Epithelial cell of prostate (primary cell): Measurements from ENCODE around the gene NR1D2.
A peak's percentile ranks its signal among the peaks of the same experiment; 100 is the strongest.
"Not testable (repeated sequence)": the region's sequence is repeated elsewhere in the genome, so short reads cannot be mapped to it uniquely, and the experiment has no call there.

ENCODE experiments used
- DNase-seq: peaks from one replicate; pipeline ENCODE4 v3.0.0-alpha.2; 2011; ENCODE audit warnings: low read depth, low spot score
- H3K27ac ChIP-seq: fragments of 450-650 bp; 2 replicates; pipeline ENCODE4 v1.5.1; 2017; ENCODE audit warnings: mild to moderate bottlenecking

Gene NR1D2

DNA sequence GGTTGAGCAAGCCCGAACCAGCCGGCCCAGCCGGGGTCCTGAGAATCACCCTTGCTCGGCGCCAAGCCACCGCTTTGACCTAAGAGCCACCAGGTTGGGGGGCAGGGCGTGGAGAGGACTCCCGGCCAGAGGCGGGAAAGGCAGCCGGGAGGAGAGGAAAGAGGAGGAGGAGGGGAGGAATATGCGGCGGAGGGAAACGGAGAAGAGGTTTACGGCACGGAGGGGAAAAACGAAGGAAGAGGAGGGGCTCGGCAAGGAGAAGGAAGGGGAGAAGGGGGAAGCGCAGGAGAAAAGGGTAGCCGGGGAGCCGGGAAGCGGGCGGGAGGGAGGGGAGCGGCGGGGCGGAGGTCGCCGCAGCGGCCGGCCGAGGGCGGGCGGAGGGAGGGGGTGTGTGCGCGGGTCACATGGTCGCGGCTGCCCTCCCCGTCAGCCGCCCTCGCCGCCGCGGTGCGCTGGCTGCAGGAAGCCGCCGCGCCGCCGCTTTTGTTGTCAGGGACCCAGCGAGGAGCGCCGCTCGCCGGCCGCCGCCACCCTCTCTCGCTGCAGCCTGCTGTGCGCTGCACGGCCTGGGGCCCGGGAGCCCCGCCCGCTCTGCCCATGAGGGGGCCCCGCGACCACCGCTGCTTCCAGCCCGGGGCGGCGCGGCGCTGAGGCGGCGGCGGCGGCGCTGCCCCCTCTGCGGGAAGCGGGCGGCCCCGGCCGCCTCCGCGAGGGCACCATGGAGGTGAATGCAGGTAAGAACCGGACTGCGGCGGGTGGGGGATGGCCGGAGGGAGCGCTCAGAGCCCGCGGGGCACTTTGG lies at the start of gene NR1D2:
Gene NR1D2 (plus strand): TSS at position 426 of the 802 bp plus-strand sequence. CDS start 293 bp downstream, at position 719.
- peak within 1 kb of the TSS; percentile 85 for H3K27ac ChIP-seq
- no peak for DNase-seq

DNA sequence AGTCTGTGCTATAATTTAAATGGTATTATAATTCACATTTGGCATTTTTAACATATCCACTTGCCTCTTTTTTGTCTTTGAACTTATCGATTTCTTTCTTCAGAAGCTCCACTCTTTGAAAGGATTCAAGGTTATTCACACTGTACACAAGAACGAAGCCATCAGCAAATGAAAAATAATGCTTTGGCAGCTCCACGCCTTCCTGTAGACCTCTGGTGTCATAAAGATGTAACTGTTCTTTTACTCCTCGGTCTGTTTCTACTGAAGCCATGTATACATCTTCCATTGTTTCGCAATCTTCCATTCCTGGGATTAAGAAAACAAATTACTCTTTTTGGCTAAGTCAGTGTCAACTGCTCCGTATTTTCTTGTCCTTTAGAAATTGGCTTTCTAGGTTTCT lies 44.3 kb upstream of the NR1D2 start:
- no peak for DNase-seq
- H3K27ac ChIP-seq = no peak overlapping the region

DNA sequence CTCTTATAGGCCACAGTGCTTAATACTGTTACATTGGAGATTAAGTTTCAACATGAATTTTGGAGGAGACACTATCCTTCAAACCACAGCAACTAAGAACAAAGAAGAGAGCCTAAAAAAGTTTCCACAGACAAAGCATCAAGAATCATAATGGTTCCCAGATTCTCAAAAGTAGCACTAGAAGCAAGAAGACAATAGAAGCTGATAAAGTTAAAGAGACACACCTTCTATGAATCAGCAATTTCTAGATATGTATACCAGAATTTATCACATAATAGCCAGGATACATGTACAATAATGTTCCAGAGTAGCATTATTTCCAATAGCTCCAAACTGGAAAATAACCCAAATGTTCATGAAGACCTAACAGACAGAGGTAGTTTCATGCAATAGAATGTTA lies 40.5 kb upstream of the NR1D2 start:
- DNase-seq = no peak
- H3K27ac ChIP-seq = no peak overlapping the region

DNA sequence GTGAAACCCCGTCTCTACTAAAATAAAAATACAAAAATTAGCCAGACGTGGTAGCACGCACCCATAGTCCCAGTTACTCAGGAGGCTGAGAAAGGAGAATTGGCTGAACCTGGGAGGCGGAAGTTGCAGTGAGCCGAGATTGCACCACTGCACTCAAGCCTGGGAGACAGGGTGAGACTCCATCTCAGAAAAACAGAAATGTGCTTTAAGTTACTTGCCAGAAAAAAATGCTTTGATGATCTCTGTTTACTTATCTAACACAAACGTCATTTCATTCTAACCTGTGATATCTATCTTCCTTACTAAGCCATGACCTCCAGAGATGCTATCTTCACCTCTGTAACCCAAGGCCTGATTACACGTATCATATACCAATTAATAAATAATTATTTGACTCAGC lies 35.7 kb upstream of the NR1D2 start:
- no peak for DNase-seq
- no peak overlapping the region for H3K27ac ChIP-seq

DNA sequence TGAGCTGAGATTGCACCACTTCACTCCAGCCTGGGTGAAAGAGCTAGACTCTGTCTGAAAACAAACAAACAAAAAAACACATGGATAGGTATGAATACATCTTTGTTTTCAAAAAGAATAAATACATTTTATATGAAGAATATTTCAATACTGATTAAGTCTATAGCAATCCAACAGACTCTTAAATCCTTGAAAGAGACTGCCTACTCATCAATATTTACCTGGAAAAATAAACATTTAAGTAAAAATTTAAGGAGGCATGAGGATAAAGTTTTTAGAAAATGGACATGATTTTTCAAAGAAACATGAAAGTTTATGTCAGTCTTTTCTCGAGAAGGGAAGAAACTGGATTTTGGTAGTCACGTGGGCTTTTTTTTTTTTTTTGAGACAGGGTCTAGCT lies 33.7 kb upstream of the NR1D2 start:
- H3K27ac ChIP-seq = no peak overlapping the region
- no peak for DNase-seq

DNA sequence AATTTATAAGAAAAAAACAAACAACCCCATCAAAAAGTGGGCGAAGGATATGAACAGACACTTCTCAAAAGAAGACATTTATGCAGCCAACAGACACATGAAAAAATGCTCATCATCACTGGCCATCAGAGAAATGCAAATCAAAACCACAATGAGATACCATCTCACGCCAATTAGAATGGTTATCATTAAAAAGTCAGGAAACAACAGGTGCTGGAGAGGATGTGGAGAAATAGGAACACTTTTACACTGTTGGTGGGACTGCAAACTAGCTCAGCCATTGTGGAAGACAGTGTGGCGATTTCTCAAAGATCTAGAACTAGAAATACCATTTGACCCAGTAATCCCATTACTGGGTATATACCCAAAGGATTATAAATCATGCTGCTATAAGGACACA lies 32.8 kb upstream of the NR1D2 start:
- not testable (repeated sequence) for DNase-seq, H3K27ac ChIP-seq

DNA sequence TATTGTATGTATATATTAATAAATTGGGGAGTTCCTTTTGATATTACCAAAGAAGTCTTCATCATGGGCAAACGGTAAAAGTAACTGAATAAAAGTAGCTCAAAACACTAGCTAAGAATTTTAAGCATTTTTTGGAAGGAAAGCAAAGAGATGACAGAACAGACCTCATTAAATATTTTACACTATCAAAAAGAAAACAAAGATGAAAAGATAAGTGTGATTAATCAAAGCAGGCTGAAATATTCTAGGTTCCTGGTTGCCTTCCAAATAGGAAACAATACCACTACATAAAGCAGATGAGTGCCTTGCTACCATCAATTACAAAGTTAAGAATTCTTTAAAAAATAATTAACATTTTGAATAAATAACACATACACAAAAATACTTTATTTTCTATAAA lies 31.9 kb upstream of the NR1D2 start:
- H3K27ac ChIP-seq = no peak overlapping the region
- no peak for DNase-seq

DNA sequence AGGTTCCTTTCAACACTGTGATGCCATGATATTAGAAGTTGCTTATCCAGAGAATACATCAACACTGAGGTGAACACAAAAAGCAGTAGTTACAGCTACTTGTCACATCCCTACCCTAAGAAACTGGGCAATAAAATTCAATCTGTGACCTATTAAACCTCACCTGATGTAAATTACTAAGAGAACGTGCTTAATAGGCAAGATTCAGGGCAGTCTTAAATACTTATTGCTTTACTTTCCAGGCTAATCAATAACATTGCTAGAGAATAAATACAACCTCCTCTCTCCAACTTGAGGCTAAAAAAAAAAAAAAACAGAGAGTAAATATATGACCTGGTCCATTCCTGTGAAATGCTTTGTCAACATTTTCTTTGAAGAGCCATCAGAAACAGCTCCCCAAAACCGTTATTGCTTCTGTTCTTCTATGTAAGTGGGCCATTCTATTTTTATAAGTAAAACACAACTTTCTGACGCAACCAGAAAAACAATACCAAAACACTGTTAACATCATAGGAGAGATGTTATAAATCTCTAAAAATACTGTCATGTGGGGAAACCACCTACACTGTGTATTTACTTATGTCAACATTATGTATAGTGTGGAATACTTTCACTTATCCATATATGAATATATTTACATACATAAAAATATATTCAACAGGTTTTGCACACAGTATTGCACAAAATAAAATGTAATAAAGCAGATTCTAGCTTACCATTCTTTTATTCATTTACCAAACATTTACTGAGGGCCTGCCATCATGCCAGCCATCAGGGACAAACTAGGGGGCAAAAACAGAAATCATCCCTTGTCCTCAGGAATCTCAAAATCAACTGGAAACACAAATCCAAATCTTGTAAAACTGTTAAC lies 31.0 kb upstream of the NR1D2 start:
- no peak for DNase-seq
- H3K27ac ChIP-seq = no peak overlapping the region

DNA sequence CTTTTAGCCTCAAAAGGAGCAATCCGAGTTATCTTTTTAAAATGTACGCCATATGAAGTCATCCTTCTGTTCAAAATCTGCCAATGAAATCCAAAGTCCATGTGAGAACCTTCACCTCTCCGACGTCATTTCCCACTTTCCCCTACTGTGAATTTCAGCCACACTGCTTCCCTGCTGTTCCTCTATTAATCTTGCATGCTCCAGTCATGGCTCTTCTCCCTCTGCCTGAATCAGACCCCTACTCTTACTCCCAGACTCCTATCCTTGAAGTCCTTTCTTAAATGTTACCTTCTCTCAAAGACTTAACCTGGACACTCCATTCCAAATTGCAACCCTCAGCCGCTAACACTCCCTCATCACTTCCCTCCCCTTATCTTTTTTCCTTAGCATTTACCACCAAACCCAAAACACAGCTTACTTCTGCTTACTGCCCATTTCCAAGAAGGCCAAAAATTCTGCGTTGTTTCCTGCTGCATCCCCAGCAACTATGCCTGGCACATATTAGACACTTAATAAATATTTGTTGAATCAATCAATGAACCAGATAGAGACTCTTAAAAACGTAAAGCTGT lies 29.5 kb upstream of the NR1D2 start:
- H3K27ac ChIP-seq = no peak overlapping the region
- DNase-seq = no peak

DNA sequence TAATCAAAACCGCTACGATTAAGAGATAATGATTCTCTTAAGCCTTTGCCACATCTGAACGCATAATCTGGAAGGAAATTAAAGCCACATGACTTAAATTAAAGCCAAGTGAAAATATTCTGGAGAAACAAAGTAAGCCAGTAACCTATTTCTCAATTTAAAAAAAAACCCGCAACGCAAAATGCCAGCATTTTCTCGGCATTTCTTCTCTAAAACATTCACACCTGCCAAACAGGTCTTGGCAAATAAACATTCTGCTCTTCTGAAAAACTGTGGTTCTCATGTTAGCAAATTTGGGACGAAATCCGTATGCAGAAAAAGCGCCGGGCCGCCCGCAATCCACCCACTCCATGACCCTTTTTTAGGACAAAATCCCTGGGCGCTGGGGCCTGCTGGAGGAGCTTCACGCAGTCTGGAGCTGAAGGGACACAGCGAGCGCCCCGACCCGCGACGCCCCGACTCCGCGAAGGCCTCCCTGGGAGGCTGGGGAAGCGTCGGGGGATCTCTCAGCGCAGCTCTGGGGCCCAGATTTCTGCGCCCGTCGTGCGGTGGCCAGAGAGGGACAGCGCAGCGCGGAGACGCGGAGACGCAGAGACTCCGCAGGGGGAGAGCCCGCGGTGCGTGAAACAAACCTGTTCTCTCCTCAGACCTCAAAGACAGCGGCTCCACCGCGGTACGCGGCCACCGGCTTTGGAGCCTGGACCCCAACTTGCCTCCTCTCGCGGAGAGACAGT lies 28.8 kb upstream of the NR1D2 start:
- peak overlapping the region; percentile 87 for H3K27ac ChIP-seq
- DNase-seq = no peak

DNA sequence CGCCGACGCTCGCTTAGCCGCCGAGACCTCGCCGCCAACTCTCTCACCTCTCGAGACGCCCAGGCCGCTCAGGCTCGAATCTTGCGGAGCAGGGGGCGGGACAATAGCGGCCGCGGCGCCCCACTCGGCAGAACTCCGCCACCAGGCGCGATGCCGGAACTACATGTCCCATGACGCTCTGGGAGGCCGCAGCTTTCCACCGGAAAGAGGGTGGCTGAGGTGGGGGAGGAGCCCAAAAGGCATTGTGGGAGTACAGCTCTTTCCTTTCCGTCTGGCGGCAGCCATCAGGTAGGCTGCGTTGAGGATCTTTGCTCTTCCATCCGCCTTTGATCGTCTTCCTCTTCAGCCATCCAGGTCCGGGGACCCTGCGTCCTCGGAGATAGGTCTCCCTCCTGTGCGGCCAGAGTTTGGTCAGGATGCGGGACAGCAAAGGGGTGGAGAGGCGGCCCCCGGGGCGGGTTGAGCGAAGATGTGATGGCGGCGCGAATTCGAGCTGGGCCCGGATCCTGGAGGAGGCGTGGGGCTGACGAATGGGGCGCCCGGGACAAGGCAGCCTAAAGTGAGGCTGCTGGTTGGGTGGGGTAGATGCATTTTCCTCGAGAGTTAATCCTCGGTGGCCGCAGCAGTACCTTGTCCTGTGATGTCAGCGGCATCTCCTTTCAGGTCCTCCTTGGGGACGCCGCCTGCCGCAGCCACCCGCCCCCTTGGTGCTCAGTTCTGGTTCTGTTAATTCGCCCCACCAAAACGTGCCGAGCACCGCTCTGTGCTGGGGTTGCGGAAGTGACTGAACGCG lies 28.0 kb upstream of the NR1D2 start, which contains the start of the genes NKIRAS1 and RPL15:
Gene NKIRAS1 (minus strand): TSS at position 105 of the 793 bp plus-strand sequence. CDS start 6,086 bp downstream, outside the sequence.
Gene RPL15 (plus strand): TSS at position 247 of the 793 bp plus-strand sequence. CDS start 728 bp downstream, outside the sequence.
- H3K27ac ChIP-seq = peak within 1 kb of the TSS; percentile 87
- DNase-seq = peak; percentile 80

DNA sequence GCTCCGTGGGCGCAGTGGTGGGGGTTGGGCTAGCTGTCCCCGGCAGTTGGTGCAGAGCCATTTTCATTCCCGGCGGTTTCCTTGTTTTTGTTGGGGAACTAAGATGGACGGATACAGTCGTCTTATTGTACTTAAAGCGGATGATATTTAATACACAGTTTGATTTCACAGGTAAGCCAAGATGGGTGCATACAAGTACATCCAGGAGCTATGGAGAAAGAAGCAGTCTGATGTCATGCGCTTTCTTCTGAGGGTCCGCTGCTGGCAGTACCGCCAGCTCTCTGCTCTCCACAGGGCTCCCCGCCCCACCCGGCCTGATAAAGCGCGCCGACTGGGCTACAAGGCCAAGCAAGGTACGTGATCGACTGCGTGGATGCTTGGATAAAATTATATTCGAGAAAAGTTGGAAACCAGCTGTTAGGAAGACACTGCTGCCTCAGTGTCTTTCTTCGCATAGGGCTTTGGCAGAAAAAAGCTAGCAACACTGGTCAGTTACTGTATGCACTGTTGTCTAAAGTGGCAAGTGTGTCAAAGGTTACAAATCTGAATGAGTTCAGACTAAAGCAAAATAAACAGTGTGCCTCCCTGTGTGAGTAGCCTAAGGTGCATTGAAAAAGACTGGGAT lies 27.3 kb upstream of the NR1D2 start:
- peak overlapping the region; percentile 87 for H3K27ac ChIP-seq
- not testable (repeated sequence) for DNase-seq

DNA sequence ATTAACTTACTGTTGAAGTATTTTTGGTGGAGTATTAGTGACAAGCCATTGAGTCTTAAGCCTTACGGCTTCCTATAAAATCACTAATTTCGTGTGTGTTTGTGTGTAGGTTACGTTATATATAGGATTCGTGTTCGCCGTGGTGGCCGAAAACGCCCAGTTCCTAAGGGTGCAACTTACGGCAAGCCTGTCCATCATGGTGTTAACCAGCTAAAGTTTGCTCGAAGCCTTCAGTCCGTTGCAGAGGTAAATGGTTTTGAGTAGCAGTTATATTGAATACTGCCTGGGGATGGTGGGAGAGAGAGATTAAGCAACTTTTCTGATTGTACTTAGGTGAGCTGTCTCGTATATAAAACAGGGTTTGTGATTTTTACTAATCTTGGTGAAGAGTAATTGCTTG lies 26.8 kb upstream of the NR1D2 start:
- H3K27ac ChIP-seq = peak overlapping the region; percentile 87
- not testable (repeated sequence) for DNase-seq

DNA sequence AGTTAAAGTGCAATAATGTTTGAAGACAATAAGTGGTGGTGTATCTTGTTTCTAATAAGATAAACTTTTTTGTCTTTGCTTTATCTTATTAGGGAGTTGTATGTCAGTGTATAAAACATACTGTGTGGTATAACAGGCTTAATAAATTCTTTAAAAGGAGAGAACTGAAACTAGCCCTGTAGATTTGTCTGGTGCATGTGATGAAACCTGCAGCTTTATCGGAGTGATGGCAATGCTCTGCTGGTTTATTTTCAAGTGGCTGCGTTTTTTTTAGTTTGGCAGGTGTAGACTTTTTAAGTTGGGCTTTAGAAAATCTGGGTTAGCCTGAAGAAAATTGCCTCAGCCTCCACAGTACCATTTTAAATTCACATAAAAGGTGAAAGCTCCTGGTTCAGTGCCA lies 25.5 kb upstream of the NR1D2 start:
- H3K27ac ChIP-seq = peak overlapping the region; percentile 87
- DNase-seq = no peak

DNA sequence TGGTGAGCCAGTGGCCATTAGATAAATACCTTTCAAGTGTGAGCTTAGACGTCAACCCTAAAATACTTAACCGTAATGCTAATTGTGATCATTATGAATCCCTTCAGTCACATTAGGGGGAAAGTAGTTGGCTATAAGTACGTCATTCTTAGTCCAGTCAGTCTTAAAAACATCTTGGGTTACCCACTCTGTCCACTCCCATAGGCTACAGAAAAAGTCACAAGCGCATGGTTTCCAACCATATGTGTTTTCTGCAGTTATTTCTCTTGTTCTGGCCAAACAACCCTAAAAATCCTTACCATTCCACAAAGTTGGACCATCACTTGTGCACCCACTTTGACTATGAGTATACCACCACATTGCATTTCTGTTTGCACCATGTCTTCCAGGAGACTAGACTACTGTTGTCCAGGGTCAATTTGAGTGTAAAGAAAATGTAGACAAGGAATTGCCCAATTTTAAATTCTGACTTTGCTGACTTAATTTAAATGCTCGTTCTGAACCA lies 24.9 kb upstream of the NR1D2 start:
- DNase-seq = no peak

DNA sequence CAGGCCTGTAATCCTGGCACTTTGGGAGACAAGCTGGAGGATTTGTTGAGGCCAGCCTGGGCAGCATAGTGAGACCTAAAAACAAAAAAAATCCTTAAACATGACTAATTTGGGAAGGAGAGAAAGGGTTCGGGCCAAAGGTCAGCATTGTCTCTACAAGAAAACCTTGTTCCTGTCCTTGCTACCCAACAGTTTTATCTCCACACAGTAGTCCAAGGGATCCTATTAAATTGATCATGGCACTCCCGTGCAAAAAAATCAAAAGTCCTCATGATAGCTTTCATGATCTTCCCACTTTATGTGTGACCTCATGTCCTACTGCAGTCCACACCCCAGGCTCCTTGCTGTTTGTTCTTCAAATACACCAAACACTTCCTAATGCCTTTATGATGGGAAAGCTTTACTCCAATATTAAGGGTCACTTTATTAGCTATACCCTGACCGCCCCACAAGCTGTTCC lies 24.0 kb upstream of the NR1D2 start:
- DNase-seq = no peak
- H3K27ac ChIP-seq = peak overlapping the region; percentile 37

More for the DNA sequence above, 24.9 kb upstream of the NR1D2 start:
- peak overlapping the region; percentile 37 for H3K27ac ChIP-seq

DNA sequence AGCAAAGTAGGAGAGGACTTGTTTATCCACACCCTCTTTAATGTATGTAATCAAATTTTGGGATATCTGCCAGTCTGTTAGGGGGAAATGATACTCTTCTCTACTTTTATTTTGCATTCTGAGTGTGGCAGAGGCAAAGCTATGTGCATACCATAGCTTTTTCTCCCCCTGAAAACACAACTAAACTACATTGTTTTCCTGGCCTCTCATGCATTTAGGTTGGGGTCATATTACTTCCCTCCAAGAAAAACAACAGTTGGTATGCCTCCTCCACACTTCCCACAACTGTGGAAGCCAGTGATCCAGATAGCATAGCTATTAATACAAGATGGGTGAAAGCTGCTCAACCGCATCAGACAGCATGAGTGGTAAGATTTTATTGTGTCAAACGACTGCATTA lies 21.3 kb upstream of the NR1D2 start:
- H3K27ac ChIP-seq = no peak overlapping the region
- no peak for DNase-seq

DNA sequence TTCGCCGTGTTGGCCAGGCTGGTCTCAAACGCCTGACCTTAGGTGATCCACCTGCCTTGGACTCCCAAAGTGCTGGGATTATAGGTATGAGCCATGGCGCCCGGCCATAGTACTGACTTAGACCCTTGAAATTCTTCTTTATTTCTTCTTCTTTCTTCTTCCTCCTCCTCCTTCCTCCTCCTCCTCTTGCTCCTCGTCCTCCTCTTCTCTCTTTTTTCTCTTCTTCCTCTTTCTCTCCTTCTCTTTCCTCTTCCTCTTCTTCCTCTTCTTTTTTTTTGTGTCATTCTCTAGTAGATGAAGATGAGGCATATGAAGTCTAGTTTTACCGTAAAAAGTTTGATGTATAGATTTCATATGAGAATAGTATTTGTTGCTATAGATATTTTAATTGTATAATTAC lies 18.8 kb upstream of the NR1D2 start:
- no peak for DNase-seq
- H3K27ac ChIP-seq = no peak overlapping the region
